ENCODE results near the gene TRMT61A. TPM values are rescaled to one million over a fixed set of nuclear protein-coding genes. Genes with fewer than 3 reads are reported as not detected.

Gene TRMT61A
- total RNA-seq, 2 donors from 2014 or later = 10.0 to 17.8 TPM

DNA sequence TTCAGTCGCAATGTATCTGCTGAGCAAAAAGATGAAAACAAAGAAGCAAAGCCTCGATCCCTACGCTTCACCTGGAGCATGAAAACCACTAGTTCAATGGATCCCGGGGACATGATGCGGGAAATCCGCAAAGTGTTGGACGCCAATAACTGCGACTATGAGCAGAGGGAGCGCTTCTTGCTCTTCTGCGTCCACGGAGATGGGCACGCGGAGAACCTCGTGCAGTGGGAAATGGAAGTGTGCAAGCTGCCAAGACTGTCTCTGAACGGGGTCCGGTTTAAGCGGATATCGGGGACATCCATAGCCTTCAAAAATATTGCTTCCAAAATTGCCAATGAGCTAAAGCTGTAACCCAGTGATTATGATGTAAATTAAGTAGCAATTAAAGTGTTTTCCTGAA, 26.1 kb upstream of the TRMT61A start:
- intact Hi-C loops (cut with DNase I) = loop anchor here (5.0 kb wide), 1 partner anchor 44 kb away; no protein-coding TSS in a partner anchor
- Histone ChIP-seq H3K27ac (no peak overlapping the region), H3K9me3 (no peaks in the 10 kb centered on the region), H3K27me3 (no peaks in the 10 kb centered on the region), H3K4me3 (no peak overlapping the region), H3K9ac (ENCODE audit: low read depth in 2 of 2, low read length in 2 of 2) (no peak overlapping the region), H3K4me1 (no peaks in the 10 kb centered on the region), H3K36me3 (peaks cover 27% of the 10 kb centered on the region)
- TF ChIP-seq, protein P1, sequence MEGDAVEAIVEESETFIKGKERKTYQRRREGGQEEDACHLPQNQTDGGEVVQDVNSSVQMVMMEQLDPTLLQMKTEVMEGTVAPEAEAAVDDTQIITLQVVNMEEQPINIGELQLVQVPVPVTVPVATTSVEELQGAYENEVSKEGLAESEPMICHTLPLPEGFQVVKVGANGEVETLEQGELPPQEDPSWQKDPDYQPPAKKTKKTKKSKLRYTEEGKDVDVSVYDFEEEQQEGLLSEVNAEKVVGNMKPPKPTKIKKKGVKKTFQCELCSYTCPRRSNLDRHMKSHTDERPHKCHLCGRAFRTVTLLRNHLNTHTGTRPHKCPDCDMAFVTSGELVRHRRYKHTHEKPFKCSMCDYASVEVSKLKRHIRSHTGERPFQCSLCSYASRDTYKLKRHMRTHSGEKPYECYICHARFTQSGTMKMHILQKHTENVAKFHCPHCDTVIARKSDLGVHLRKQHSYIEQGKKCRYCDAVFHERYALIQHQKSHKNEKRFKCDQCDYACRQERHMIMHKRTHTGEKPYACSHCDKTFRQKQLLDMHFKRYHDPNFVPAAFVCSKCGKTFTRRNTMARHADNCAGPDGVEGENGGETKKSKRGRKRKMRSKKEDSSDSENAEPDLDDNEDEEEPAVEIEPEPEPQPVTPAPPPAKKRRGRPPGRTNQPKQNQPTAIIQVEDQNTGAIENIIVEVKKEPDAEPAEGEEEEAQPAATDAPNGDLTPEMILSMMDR (IDR thresholded peaks at IDR 0.05) = no peak
- no peak for DNase-seq

DNA sequence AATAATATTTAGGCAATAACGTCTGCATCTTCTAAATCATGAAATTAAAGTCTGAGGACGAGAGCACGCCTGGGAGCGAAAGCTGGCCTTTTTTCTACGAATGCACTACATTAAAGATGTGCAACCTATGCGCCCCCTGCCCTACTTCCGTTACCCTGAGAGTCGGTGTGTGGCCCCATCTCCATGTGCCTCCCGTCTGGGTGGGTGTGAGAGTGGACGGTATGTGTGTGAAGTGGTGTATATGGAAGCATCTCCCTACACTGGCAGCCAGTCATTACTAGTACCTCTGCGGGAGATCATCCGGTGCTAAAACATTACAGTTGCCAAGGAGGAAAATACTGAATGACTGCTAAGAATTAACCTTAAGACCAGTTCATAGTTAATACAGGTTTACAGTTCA, 25.7 kb upstream of the TRMT61A start:
- no peak overlapping the region for H3K9ac ChIP-seq (ENCODE audit: low read depth in 2 of 2, low read length in 2 of 2)
- H3K27ac ChIP-seq = no peak overlapping the region
- H3K9me3 ChIP-seq = no peaks in the 10 kb centered on the region
- H3K27me3 ChIP-seq = no peaks in the 10 kb centered on the region
- no peak for DNase-seq
- peaks cover 27% of the 10 kb centered on the region for H3K36me3 ChIP-seq
- no peaks in the 10 kb centered on the region for H3K4me1 ChIP-seq
- TF ChIP-seq, protein P1 (IDR thresholded peaks at IDR 0.05) = no peak
- H3K4me3 ChIP-seq = no peak overlapping the region
- intact Hi-C loops (cut with DNase I) = loop anchor here (5.0 kb wide), 1 partner anchor 44 kb away; no protein-coding TSS in a partner anchor

DNA sequence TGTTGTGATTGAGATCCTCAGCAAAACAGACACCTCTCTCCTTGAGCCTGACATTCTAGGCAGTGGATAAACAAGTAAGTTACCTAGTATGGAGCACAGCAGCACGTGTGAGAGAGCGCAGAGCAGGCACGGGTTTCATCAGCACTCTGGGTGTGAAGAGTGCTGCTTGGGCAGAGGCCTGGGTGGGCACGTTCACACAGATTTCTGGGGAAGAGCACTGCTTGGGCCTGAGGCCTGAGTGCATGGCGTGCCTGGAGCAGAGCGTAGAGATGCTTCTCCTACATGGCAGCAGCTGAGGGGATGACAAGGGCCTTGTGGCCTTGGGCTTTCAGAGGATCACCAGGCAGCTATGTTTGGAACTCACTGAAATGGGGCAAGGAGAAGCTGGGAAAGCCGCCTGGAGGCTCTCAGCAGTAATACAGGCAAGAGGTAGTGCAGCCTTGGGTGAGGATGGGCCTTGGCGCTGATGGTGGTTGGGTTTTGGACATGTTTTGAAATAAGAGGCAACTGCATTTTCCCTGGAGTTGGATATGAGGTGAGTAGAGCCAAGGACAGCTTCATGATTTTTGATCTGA, 23.9 kb upstream of the TRMT61A start:
- H3K4me1 ChIP-seq = no peaks in the 10 kb centered on the region
- no peak overlapping the region for H3K27ac ChIP-seq
- no peak overlapping the region for H3K4me3 ChIP-seq
- intact Hi-C loops (cut with DNase I) = loop anchor here (5.0 kb wide), 1 partner anchor 42 kb away; no protein-coding TSS in a partner anchor
- no peaks in the 10 kb centered on the region for H3K9me3 ChIP-seq
- no peaks in the 10 kb centered on the region for H3K27me3 ChIP-seq
- H3K9ac ChIP-seq (ENCODE audit: low read depth in 2 of 2, low read length in 2 of 2) = no peak overlapping the region
- H3K36me3 ChIP-seq = peaks cover 27% of the 10 kb centered on the region
- no peak for DNase-seq
- TF ChIP-seq, protein P1 (IDR thresholded peaks at IDR 0.05) = no peak

DNA sequence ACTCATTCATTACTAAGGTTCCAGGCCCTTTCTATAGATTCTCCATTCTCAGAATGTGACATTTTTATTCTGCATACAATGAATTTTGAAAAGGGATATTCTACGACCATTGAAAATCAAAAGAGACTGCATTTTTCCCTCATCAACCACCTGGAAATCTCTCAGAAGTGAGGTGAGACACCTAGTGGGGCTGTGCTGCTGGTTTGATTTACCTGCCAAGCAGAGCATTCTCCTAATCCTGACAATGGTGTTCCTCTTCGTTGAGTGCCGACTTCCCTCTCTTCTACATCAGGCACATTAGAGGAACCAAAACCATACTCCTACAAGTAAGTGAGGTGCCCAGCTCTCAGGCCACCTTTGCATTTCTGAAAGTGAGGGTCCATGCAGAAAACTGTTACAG, 21.2 kb upstream of the TRMT61A start:
- no peak for DNase-seq
- Histone ChIP-seq H3K9ac (ENCODE audit: low read depth in 2 of 2, low read length in 2 of 2) (no peak overlapping the region), H3K36me3 (peaks cover 21% of the 10 kb centered on the region), H3K27me3 (no peaks in the 10 kb centered on the region), H3K27ac (no peak overlapping the region), H3K4me1 (peaks cover 5% of the 10 kb centered on the region), H3K4me3 (no peak overlapping the region), H3K9me3 (no peaks in the 10 kb centered on the region)
- TF ChIP-seq, protein P1 (IDR thresholded peaks at IDR 0.05) = no peak
- intact Hi-C loops (cut with DNase I) = no loop called here

DNA sequence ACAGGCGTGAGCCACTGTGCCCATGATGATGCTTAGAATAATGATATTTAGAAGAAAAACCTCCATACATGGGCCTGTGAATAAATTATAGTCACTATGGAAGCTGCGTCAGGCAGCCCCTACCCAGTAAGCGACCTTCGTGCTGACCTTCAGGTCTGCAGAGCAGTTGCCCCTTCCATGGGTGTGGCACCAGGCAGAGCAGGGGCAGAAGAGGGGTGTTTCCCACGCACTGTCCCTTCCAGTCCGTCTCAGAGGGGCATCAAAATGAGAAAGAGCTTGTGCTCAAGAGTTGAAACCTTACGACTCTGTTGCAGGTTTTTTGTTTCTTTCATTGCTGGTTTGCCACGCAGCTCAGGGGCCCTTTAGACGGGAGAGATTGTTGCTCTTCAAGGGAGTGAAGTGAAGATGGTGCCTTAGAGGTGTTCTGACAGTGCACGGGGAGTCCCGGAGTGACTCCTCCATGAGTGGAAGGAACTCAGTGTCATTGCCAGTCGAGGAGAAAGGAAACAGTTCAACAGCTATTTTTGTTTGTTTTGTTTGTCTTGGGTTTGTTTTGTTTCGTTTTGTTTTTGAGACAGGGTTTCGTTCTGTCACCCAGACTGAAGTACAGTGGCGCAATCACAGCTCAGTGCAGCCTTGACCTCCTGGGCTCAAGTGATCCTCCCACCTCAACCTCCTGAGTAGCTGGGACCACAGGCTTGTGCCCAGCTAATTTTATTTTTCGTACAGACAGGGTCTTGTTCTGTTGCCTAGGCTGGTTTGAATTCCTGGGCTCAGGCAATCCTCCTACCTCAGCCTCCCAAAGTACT, 20.3 kb upstream of the TRMT61A start:
- DNase-seq = no peak
- intact Hi-C loops (cut with DNase I) = no loop called here
- Histone ChIP-seq H3K9me3 (no peaks in the 10 kb centered on the region), H3K27me3 (no peaks in the 10 kb centered on the region), H3K4me1 (peaks cover 8% of the 10 kb centered on the region), H3K4me3 (no peak overlapping the region), H3K9ac (ENCODE audit: low read depth in 2 of 2, low read length in 2 of 2) (no peak overlapping the region), H3K36me3 (peaks cover 16% of the 10 kb centered on the region), H3K27ac (no peak overlapping the region)
- TF ChIP-seq, protein P1 (IDR thresholded peaks at IDR 0.05) = no peak

Data from colonic mucosa (tissue), 4 donors.